HG03460 (cell line): ENCODE measurements around the gene PCNT.
"Not testable (repeated sequence)": the region's sequence is repeated elsewhere in the genome, so short reads cannot be mapped to it uniquely, and the experiment has no call there.

Source experiments
- ATAC-seq: cut with Tn5 transposase; IDR thresholded peaks from one replicate; pipeline ENCODE4 v1.9.1; 2021; ENCODE audit not compliant: unreplicated experiment

Gene PCNT

DNA sequence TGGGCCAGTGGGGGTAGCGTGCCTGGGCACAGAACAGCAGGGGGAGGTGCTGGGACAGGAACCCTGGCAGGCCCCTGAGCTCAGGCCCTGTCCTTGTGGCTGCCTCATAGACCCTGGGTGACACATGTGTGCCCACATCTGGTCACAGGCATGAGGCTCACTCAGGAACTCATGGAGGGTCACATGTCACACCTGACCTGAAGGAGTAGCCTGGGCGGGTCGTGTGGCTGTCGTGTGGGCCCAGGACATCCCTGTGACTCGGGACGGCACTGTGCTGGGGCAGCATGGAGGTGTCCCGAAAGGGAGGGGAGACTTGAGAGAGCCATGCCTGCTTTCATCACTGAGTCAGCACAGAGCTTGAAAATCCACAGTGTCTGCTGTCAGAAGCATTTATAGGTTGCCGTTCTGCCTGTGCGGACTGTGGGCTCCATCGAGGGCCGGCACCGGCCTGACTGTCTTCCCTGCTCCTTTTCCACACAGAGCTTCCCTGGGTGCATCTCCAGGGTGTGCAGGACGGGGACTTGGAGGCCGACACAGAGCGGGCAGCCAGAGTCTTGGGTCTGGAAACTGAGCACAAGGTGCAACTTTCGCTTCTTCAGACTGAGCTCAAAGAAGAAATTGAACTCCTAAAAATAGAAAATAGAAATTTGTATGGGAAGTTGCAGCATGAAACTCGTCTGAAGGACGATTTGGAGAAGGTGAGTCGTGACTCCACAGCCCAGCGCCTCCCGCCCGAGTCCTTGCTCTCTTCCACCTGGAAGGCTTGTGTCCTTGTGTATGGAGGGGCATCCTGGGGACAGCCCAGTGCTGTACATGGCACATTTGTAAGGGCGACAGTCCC lies 32.8 kb downstream of the PCNT start:
- ATAC-seq = no peak

DNA sequence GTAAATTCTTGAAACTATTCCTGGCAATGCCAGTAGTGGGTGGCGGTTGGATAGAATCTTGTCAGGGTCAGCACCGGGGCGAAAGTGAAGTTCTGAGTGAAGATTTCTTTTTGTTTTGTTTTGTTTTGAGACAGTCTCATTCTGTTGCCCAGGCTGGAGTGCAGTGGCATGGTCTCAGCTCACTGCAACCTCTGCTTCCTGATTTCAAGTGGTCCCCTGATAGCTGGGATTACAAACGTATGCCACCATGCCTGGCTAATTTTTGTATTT lies 33.3 kb downstream of the PCNT start:
- no peak for ATAC-seq

DNA sequence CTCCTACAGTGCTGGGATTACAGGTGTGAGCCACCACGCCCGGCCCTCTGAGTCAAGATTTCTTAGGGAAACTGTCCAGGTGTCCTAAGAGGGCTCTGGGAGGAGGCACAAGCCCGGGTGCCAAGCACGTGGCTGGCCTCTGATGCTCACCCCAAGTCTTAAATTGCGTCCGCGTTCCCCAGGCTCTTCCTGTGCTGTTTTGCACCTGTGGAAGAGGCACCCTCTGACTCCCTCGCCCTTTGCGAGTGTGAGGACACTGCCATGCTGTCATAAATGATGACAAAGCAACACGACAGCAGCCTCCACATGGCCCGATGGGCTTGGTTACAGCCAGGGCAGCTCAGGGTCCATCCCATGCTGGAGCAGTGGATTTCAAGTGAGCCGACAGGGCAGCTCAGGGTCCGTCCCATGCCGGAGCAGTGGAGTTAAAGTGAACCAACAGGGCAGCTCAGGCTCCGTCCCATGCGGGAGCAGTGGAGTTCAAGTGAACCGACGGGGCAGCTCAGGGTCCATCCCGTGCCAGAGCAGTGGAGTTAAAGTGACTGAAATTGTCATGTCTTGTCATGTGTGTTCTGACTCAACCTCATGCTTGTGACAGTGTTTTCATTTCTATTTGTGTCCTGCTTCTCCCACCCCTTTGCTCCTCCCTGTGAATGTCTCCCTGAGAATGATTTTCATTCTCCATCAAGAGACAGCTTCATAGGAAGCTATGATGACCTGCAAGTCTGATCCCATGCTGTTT lies 33.9 kb downstream of the PCNT start:
- no peak for ATAC-seq

DNA sequence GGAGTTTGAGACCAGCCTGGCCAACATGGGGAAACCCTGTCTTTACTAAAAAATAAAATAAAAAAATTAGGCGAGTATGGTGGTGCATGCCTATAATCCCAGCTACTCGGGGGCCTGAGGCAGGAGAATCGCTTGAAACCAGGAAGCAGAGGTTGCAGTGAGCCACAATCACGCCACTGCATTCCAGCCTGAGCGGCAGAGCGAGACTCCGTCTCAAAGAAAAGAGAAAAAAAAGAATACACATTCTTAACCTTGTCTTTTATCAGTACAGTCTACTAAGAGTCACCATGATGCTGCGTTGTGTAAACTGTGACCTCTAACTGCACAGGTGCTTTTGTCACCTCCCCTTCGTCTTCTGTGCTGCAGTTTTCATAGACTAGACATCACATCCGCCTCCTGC lies 37.2 kb downstream of the PCNT start:
- ATAC-seq = no peak

DNA sequence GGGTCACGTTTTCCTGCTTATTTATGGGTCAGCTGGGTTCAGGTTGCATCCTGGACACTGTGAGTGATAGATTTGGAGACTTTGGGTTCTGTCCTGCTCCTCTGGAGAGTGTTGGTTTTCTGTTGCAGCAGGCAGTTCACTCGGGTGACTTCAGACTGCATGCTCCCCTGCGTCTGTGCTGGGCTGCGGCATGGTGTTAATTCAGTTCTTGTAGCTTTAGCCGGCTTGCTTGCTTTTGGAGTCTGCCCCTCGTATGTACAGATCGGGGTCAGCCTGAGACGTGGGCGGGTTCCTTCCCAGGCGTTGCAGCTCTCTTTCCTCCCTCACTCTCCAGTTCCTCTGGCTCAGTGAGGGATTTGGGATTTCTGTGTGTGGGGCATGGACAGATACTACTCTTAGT lies 38.0 kb downstream of the PCNT start:
- ATAC-seq = no peak

DNA sequence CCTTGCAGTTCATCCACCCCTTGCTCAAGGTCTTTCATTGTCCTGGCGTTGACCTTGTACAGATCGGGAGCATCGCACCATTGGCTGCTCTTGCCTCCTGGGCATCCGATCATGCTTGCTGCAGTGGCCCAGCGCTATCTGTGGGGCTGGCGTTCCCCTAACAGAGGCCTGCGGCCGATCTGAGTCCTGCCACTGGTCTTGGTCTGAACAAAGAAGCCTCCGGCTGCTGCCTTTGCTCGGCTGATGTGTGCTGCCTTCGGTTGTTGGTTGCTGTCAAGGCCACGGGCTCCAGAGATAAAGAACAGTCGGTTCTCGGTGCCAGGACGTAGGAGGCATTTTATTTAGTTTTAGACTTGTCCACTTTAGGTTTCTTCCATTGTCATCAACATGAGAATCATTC lies 39.0 kb downstream of the PCNT start:
- ATAC-seq = no peak

DNA sequence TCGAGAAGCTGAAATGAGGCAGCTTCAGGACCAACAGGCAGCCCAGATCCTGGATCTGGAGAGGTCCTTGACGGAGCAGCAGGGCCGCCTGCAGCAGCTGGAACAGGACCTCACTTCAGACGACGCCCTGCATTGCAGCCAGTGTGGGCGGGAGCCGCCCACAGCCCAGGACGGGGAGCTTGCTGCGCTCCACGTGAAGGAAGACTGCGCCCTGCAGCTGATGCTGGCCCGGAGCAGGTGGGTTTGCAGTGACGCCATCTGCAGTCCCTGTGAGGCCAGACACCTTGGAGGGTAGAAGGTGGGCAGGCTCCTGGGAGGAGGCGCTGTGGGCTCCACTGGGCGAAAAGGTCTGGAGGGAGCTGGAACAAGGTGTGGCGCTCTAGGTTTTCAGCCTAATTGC lies 39.7 kb downstream of the PCNT start:
- ATAC-seq = no peak

DNA sequence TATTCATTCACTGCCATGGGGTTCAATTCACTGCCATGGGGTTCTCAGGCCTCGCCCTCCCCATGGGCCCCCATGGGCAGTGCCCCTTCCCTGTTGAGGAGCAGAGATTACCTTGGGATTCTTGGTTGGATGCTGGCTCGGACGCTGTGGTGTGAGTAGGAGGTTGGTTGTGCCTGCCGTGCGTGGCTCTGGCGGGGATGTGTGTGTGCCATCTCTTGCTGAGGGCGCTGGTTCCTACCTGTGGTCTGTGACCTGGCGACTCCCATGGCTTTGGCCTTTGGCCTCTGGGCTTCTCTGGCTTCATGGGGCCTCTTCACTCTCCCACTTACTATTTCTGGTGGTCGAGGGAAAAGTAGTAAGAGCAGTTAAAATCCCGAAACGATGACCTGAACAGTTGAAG lies 42.1 kb downstream of the PCNT start:
- ATAC-seq = no peak

DNA sequence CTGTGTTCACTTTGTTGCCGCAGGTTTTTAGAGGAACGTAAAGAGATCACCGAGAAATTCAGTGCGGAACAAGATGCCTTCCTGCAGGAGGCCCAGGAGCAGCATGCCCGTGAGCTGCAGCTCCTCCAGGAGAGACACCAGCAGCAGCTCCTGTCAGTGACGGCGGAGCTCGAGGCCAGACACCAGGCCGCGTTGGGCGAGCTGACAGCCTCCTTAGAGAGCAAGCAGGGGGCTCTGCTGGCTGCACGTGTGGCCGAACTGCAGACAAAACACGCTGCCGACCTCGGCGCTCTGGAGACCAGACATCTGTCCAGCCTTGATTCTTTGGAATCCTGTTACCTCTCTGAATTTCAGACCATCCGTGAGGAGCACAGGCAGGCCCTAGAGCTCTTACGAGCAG lies 42.6 kb downstream of the PCNT start:
- no peak for ATAC-seq

DNA sequence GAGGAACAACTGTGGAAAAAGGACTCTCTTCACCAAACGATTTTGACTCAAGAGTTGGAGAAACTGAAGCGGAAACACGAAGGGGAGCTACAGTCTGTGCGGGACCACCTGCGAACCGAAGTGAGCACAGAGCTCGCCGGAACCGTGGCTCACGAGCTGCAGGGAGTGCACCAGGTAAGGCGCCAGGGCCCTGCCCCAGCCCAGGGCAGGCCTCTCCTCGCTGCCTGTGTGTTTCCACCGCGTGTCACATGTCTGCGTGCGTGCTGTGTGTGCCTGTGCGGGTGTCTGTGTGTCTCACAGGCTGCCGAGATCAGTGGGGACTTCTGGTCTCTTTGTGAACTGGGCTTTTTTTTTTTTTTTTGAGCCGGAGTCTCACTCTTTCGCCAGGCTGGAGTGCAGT lies 43.0 kb downstream of the PCNT start:
- no peak for ATAC-seq

DNA sequence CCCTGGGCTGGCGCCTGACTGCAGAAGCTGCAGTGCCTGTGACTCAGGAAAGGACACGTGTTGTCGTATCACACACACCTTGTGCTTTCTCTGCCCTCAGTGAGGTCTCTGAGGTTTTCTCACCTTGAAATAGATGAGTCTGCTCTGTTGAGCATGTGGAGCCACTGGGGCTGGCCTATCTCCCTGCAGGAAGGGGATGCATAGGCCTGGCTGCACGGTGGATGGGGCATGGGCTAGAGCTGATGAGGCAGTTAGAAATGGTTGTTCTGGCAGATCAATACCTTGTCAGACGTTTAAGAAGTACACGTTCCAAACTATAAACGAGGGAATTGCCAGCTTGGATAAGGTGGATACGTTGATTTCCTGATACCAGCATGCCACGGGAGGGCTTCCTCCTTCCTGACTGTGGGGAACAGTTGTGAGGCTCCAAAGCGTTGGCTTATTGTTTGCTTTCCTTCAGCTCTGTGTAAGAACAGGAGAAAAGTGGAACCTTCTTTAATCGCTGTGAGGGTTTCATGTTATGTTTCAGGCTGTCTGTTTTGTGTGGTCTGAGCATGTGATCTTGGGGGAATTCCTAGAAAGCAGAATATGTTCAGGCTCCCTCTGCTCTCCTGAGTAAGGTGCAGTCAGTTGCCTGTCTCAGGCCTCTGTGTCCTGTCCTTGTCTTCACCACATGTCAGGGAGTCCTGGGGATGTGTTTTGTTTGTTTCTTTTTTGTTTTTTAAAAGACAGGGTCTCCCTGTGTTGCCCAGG lies 44.8 kb downstream of the PCNT start:
- ATAC-seq = peak; percentile 67

DNA sequence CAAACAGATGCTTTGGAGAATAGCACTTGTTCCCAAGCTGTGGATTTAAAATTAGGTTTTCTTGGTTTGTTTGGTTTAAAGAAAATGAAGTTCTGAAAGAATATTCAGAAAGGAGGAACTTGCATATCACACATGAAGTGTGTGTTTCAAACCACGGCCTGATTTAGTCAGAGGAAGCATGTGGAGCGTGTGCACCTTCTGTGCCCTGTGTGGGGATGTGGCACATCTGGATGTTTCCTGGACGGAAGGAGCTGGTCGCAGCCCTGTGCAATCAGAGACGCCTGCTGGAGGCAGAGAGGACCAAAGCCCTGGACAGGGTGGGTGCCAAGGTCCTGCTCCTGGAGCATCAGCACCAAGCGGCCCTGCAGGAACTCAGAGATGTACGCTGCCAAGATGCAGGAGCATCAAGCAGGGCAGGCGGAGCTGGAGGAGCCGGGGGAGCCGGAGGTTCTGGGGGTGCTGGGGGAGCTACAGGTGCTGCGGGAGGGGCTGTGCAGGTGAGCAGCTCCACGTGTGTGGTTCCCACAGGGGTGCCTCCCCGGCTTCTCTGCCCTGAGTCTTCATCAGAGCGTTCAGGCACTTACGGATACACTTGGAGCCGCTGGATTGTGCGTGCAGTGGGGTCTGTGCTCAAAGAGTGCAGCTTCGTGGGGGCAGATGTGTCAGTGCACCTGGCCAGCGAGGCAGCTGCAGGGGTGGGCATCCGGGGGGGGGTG lies 45.7 kb downstream of the PCNT start:
- ATAC-seq = no peak

DNA sequence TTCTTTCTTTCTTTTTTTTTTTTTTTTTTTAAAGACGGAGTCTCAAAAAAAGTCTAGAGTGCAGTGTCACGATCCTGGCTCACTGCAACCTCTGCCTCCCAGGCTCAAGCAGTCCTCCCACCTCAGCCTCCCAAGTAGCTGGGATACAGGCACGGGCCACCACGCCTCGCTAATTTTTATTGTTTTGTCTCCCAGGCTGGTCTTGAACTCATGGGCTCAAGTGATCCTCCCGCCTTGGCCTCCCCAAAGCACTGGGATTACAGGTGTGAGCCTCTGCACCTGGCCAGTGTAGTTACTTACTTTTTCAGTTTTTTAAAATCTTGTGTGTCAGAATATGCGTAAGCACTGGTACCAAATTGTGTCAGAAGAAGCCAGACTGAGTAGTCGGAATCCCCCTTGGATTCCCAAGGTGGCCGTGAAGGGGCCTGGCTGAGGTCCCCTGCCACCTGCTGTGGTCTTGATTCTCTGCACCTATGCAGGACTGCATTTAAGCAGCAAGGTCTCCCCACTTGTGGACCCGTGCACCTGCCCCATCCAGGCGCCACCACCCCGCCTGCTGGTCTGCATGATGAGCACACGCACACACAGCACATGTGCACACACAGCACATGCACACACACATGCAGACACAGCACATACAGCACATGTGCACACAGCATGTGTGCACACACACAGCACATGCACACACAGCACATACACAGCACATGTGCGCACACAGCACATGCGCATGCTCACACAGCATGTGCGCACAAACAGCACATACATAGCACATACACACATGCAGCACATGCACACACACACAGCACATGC lies 47.5 kb downstream of the PCNT start:
- no peak for ATAC-seq

DNA sequence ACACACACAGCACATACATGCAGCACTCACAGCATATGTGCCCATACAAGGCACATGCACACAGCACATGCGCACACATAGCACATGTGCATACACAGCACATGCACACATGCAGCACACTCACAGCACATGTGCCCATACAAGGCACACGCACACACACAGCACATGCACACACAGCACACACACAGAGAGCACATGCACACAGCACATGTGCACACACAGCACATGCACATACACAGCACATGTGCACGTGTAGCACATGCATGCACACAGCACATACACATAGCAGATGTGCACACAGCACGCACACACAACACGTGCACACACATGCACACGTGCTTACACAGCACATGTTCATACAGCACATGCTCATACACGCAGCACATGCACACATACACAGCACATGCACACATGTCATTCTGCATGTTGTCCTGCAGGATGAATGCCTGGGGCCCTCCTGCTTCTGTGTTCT lies 48.1 kb downstream of the PCNT start:
- ATAC-seq = no peak

DNA sequence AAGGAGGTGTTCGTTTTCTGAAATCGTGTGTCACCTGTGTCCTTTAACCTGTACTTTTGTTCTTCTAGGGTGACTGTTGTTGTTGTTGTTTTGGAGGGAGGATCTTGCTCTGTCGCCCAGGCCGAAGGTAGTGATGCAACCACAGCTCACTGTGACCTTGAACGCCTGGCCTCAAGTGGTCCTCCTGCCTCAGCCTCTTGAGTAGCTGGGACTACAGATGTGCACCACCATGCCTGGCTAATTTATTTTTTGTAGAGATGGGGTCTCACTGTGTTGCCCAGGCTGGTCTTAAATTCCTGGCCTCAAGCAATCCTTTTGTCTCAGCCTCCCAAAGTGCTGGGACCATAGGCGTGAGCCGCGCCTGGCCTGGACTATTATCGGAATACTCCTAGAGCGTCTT lies 49.0 kb downstream of the PCNT start:
- not testable (repeated sequence) for ATAC-seq

DNA sequence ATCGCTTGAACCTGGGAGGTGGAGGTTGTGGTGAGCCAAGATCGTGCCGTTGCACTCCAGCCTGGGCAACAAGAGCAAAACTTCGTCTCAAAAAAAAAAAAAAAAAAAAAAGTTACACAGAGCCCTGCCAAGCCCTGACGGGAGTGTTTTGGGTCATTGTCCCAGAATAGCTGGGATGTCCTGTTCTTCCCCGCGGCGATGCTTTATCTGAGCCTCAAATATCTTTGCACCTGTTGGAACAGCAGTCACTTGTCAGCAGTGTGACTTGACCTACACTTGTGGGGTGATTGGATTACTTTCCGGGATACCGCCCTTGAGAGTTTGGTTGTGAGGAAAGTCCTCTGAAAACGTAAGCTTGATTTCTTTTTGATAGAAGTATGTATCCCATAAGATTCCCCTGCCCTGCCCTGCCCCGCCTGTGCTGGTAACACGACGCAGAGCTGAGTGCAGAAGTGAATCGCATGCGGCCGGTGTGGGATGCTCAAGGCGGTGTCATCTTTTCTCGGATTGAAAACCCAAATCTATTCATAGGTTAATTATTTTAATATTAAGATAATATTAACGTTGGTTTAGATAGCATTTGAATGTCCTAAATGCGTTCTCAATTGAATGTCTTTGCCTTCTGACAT lies 50.9 kb downstream of the PCNT start:
- ATAC-seq = no peak

DNA sequence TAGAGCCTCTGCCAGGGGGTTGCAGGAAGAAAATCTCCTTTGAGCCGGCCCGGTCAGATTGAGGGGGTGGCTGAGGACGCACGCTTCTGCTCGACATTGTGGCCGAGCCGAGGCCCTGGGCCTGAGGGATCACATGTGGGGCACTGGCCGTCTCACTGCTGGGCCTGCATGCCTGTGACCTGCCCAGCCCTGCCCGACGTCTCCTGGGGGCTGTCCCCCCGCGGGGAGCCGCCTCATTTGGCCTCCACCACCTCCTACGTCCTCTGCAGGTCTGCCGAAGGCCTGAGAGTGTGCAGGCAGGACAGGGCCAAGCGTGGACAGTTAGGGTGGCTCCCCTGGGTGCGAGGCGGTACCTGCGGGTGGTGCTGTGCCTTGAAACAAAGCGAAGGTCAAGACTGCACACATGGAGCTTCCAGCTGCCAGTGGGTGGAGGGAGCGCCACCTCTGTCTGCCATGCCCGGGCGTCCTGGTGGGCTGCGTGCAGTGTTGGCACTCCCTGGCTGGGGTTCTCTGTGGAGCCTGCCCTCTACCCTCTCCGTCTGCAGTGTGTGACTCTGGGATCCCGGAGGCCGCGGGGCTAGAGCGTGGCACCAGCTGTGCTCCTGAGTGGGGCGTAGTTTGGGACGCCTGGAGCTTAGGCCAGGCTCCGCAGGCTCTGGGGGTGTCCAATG lies 51.7 kb downstream of the PCNT start:
- no peak for ATAC-seq

DNA sequence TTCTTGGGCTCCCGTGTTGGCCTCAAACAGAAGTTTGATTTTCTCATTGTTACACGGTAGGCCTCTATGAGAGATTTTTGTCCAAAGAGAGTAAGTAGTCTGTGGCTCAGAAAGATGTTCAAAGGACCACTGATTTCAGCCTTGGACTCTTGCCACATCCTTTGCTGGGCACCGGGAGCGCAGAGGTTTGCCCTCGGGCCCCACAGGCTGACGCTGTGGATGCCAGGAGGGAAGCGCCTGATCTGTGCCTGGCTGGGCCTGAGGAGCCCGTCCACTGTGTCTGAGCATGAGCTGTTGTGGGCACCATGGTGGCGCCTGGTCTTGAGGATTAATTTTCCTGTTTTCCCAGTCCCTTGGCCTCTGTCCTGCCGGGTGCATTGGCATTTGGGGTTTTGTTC lies 52.3 kb downstream of the PCNT start:
- no peak for ATAC-seq

DNA sequence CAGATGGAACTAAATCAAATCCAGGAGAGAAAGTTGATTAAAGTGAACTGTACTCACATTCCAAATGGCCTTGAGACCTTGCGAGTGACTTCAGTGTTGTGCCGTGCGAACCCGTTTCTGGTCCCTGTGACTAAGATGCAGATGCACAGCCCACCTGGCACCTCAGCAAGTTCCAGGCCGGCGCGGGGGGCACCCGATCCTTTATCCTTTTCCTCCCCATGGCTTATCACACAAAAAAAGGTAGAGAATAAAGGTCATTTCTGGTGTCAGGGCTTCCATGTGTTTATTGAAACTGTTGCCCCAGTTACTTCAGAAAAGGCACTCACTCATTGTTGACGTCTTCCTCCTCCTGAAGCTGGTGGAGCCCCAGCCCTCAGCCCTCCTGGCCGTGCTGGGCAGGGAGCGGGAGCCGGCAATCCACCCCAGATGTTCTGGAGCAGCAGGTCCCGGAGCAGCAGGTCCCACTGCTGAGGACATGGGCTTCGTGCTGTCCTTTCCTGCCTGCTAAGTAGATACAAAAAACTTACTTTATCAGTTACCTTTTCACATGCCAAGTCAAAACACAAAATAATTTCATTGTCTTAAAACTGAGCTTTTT lies 53.0 kb downstream of the PCNT start:
- no peak for ATAC-seq
